ENCODE measurements around the gene LIMS2. TPM values are rescaled to one million over a fixed set of nuclear protein-coding genes. Genes with fewer than 3 reads are reported as not detected.

LIMS2 gene
- total RNA-seq, 2 experiments from 2014 or later: 1.6 to 24.9 TPM

GRCh38 chr2:127695491-127696472 lies 20.5 kb upstream of the LIMS2 start:
- POLR2A ChIA-PET: interaction anchor here (0.5 to 0.6 kb wide), 2 partner anchors 19 to 404 kb away, joined by 3 to 4 read pairs; no protein-coding TSS in a partner anchor
- Histone ChIP-seq H3K36me3 (ENCODE audit: insufficient read depth, low read length) (no peaks in the 10 kb centered on the region), H4K20me1 (ENCODE audit: insufficient read depth, low read length) (no peaks in the 10 kb centered on the region), H3K9me2 (ENCODE audit: insufficient read depth, low read length) (no peaks in the 10 kb centered on the region), H3K27ac (ENCODE audit: low read depth, low read length, poor library complexity, severe bottlenecking) (no peak overlapping the region), H3K9me3 (ENCODE audit: low read length) (peaks cover 11% of the 10 kb centered on the region), H3K4me1 (ENCODE audit: insufficient read depth, low read length, poor library complexity, severe bottlenecking) (peaks cover 8% of the 10 kb centered on the region), H3K79me2 (ENCODE audit: insufficient read depth, low read depth, low read length) (no peaks in the 10 kb centered on the region), H3K4me3 (ENCODE audit: low read depth, low read length, poor library complexity, severe bottlenecking) (no peak overlapping the region), H3K4me2 (ENCODE audit: low read length) (no peak overlapping the region), H2AFZ (ENCODE audit: low read length) (no peak overlapping the region)
- DNase-seq (ENCODE audit: low spot score): no peak
- TF ChIP-seq, protein P1, sequence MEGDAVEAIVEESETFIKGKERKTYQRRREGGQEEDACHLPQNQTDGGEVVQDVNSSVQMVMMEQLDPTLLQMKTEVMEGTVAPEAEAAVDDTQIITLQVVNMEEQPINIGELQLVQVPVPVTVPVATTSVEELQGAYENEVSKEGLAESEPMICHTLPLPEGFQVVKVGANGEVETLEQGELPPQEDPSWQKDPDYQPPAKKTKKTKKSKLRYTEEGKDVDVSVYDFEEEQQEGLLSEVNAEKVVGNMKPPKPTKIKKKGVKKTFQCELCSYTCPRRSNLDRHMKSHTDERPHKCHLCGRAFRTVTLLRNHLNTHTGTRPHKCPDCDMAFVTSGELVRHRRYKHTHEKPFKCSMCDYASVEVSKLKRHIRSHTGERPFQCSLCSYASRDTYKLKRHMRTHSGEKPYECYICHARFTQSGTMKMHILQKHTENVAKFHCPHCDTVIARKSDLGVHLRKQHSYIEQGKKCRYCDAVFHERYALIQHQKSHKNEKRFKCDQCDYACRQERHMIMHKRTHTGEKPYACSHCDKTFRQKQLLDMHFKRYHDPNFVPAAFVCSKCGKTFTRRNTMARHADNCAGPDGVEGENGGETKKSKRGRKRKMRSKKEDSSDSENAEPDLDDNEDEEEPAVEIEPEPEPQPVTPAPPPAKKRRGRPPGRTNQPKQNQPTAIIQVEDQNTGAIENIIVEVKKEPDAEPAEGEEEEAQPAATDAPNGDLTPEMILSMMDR (conservative IDR thresholded peaks at IDR 0.05; ENCODE audit: low read length): 0 out of 2 replicates have a peak, but pooled peaks have one; percentile 24
- TF ChIP-seq EZH2phosphoT487 (IDR thresholded peaks at IDR 0.05; ENCODE audit: borderline replicate concordance, low read depth, low read length): no peak
- CTCF ChIA-PET (ENCODE audit: unreplicated experiment): no interaction called here
- intact Hi-C loops (cut with micrococcal nuclease; ENCODE audit: unreplicated experiment): no loop called here
- no TSS peak for BruUV-seq (replicated peaks)

- no peak for TF ChIP-seq EZH2phosphoT487 (IDR thresholded peaks at IDR 0.05; ENCODE audit: borderline replicate concordance, low read depth, low read length)
- TF ChIP-seq, protein P1 (conservative IDR thresholded peaks at IDR 0.05; ENCODE audit: low read length): no peak
- Histone ChIP-seq H3K4me2 (ENCODE audit: low read length) (no peak overlapping the region), H3K4me1 (ENCODE audit: insufficient read depth, low read length, poor library complexity, severe bottlenecking) (no peaks in the 10 kb centered on the region), H3K9me3 (ENCODE audit: low read length) (peaks cover 19% of the 10 kb centered on the region), H3K9me2 (ENCODE audit: insufficient read depth, low read length) (no peaks in the 10 kb centered on the region), H3K27ac (ENCODE audit: low read depth, low read length, poor library complexity, severe bottlenecking) (no peak overlapping the region), H4K20me1 (ENCODE audit: insufficient read depth, low read length) (no peaks in the 10 kb centered on the region), H2AFZ (ENCODE audit: low read length) (no peak overlapping the region), H3K36me3 (ENCODE audit: insufficient read depth, low read length) (no peaks in the 10 kb centered on the region), H3K4me3 (ENCODE audit: low read depth, low read length, poor library complexity, severe bottlenecking) (no peak overlapping the region), H3K79me2 (ENCODE audit: insufficient read depth, low read depth, low read length) (no peaks in the 10 kb centered on the region)
- ChIA-PET POLR2A (interaction anchor here (0.5 kb wide), 1 partner anchor 403 kb away, joined by 3 read pairs; no protein-coding TSS in a partner anchor), CTCF (ENCODE audit: unreplicated experiment) (no interaction called here)
- intact Hi-C loops (cut with micrococcal nuclease; ENCODE audit: unreplicated experiment): no loop called here
- DNase-seq (ENCODE audit: low spot score): no peak
- BruUV-seq (replicated peaks): no TSS peak
These were observed 19.7 kb upstream of the LIMS2 start for GRCh38 chr2:127694986-127695385.

- no peak for DNase-seq (ENCODE audit: low spot score)
- Histone ChIP-seq H3K27ac (ENCODE audit: low read depth, low read length, poor library complexity, severe bottlenecking) (no peak overlapping the region), H2AFZ (ENCODE audit: low read length) (no peak overlapping the region), H3K36me3 (ENCODE audit: insufficient read depth, low read length) (no peaks in the 10 kb centered on the region), H4K20me1 (ENCODE audit: insufficient read depth, low read length) (no peaks in the 10 kb centered on the region), H3K4me2 (ENCODE audit: low read length) (no peak overlapping the region), H3K9me2 (ENCODE audit: insufficient read depth, low read length) (no peaks in the 10 kb centered on the region), H3K79me2 (ENCODE audit: insufficient read depth, low read depth, low read length) (no peaks in the 10 kb centered on the region), H3K4me1 (ENCODE audit: insufficient read depth, low read length, poor library complexity, severe bottlenecking) (no peaks in the 10 kb centered on the region), H3K4me3 (ENCODE audit: low read depth, low read length, poor library complexity, severe bottlenecking) (no peak overlapping the region), H3K9me3 (ENCODE audit: low read length) (peaks cover 38% of the 10 kb centered on the region)
- no peak for TF ChIP-seq EZH2phosphoT487 (IDR thresholded peaks at IDR 0.05; ENCODE audit: borderline replicate concordance, low read depth, low read length)
- ChIA-PET CTCF (ENCODE audit: unreplicated experiment) (no interaction called here), POLR2A (no interaction called here)
- no TSS peak for BruUV-seq (replicated peaks)
- intact Hi-C loops (cut with micrococcal nuclease; ENCODE audit: unreplicated experiment): no loop called here
These were observed 15.4 kb upstream of the LIMS2 start for GRCh38 chr2:127690696-127691095.
